Measurements from ENCODE around the gene PRKG1.

GRCh38 chr10:51583976-51584375, 509.7 kb downstream of the PRKG1 start:
- no peak for TF ChIP-seq CTCF (IDR thresholded peaks at IDR 0.05)
- TF ChIP-seq ZNF423 (CRISPR knock-in tag; IDR thresholded peaks at IDR 0.05), result no peak
- no peak for TF ChIP-seq CREB1 (CRISPR knock-in tag; IDR thresholded peaks at IDR 0.05)
- no peak for TF ChIP-seq ESRRA (CRISPR knock-in tag; IDR thresholded peaks at IDR 0.05; ENCODE audit: borderline replicate concordance)
- TF ChIP-seq MLX (CRISPR knock-in tag; IDR thresholded peaks at IDR 0.05), result no peak
- no peak for TF ChIP-seq ETV6 (CRISPR knock-in tag; IDR thresholded peaks at IDR 0.05)
- no peak for TF ChIP-seq IRF1 (CRISPR knock-in tag; IDR thresholded peaks at IDR 0.05)
- TF ChIP-seq JUN (CRISPR knock-in tag; IDR thresholded peaks at IDR 0.05), result no peak
- TF ChIP-seq ATF1 (CRISPR knock-in tag; IDR thresholded peaks at IDR 0.05), result no peak

Data from WTC11 (cell line).